Cardiac septum (tissue), 1 donor: ENCODE results near the gene SH2D4B. TPM values are rescaled to one million over a fixed set of nuclear protein-coding genes. Genes with fewer than 3 reads are reported as not detected.
"Not testable (repeated sequence)": the region's sequence is repeated elsewhere in the genome, so short reads cannot be mapped to it uniquely, and the experiment has no call there.

Experiments
- DNase-seq: peaks from one replicate; pipeline ENCODE4 v3.0.0-alpha.2; 2020; ENCODE audit warnings: low spot score
- intact Hi-C: fragments of 100-400 bp; cut with DNase I; formaldehyde crosslinking; loops from one replicate; pipeline ENCODE4 v1.14.0; 2022
- total RNA-seq: library from RNA; stranded (reverse); fragmentation: NEBNext Ultra II Directional; extraction: Animal tissue kit (Norgen Biotek cat#: 25700); gene quantifications from one replicate; pipeline ENCODE4 v1.2.1, GENCODE V29; 2021
- donor health status: DM: no; HTN: no; CAD: no.

The SH2D4B gene
- total RNA-seq, 1 donor from 2014 or later, result not detected

DNA sequence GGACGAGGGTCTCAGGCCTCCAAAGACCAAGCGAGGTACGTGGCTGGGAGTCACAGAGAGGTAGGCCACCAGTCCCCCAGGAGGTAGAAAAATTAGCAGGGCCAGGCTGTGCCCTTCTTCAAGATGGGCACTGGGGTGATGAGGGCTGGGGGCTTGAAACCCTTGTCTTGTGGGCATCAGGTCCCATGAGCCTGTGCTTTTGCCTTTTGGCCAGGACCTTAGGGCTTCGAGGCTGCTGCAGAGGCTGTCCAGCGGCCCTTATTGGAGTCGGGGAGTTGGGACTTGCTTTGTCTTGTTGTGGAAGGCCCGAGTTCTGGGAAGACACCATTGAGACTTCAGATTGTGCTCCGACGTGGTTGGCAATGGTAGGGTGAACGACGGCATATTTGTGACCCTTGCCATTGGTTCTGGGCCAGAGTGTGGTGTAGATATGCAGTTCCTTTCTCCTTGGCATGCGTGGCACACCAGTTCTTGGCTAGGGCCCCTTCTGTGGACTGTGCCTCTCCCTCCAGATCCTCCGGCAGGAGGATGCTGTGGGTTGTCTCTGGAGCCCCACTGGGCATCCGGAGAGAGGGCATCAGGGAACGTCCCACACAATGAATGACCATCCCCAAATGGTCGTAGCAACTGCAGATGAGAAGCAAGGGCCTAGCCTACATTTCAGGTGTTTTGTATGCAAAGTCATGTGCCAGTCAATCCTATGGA lies 931 bp downstream of the SH2D4B start:
- intact Hi-C loops, result no loop called here
- DNase-seq, result no peak

DNA sequence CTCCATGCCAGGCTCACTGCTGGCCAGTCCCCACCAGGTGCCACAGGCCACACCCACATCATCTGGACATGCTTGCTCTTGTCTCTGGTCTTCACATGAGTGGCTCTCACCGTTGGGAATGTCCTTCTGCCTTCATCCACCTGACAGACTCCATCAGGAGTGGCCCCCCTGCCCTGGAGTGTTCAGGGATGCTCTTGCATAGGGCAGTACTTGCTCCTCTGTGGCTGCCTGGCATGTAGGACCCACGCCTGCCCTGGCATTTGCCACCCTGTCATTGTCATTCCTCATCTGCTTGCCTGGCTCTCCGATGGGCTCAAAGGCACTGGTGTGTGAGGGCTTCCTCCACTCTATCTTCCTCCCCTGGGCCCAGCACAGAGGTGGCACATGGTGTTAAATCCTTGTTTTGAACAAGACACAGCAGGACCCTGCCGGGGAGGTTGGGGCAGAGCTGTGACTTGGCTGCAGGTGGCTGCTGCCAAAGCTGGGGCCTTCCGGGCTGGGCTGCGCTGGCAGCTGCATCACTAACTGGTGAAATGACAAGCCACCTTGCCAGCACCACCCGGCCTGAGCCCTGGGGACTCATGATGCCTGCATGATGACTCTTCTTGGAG lies 1.8 kb downstream of the SH2D4B start:
- no peak for DNase-seq
- intact Hi-C loops, result no loop called here

DNA sequence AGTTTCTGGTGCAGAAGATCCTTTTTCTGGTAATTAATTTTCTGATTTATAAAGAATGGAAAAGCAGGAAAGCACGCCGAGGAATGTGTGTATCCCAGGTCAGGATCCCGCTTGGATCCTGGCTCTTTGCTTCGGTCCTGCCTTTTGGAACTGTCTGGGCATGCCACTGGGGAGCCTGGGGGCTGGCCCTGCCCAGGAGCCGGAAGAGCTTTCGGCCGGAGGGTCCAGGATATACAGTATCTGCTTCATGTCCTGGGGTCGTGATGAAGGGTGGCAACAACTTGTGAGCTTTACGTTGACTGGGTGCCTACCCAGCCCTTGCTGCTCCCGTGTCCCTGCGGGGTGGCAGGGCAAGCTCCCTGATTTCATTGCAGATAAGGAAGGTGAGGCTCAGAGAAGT lies 2.4 kb downstream of the SH2D4B start:
- intact Hi-C loops, result no loop called here
- no peak for DNase-seq

DNA sequence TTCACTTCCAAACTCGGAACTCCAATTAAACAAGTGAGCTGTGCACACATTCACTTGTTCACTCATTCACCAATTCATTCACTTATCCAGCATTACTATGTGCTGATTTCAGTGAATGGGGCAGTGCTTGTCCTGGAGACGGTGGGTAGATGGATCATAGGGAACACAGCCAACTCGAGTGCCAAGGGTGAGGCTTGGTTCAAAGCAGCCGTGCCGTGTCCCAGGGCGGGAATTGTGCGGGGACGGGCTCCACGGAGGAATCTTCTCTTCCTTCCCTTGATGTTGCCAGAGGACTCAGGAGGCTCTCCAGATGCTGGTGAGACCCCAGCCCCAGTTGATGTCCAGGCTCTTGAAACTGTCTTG lies 2.9 kb downstream of the SH2D4B start:
- DNase-seq, result no peak
- intact Hi-C loops, result no loop called here

DNA sequence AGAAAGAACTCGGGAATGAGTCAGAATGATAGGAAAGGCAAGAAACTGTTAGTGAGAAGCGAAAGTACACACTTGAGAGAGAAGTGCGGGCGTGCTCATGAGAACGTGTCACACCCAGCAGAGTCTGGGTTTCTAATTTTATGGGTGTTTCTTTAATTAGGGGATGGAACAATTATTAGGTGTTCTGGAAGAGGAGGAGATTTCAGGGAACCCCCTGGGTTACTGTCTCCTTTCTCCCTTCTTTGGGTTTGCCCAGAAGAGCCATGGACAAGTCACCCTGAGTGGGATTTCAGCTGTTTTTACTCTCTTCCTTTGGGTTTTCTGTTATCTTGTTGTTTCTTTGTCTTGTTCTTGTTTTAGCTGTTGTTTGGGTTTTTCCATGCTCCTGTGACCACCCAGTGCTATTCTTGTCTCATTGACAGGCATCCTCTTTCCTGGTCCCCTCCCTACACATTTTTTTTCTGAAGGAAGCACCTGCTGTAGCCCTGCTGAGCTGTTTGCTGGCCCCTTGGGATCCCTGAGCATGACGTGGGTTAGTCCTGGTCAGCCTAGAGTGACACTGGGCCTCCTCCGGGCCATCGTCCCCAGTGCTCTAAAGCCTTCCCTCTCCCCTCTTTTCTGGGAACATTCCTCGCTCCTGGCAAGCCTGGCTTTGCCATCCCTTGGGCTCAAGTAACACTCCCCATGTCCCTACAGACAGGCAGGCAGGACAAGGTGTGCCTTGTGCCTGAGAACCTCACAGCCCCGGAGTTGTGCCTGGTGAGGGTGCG lies 3.5 kb downstream of the SH2D4B start:
- intact Hi-C loops, result no loop called here
- DNase-seq, result no peak

DNA sequence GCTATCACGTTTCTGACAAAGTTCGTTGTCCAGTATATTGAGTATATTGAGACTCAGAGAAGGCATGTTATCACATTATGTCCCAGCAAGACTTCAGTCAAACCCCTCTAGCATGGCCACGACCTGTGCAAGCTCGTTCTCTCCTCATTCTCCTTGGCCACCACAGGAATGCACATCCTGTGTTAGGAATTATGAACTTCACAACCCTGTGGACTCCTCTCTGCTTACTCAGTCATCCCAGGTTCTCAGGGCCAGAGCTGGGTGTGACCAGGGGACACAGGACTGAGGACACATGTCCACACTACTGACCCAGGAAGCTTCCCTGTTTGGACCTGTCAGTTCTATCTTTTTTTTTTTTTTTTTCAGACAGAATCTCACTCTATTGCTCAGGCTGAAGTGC lies 4.4 kb downstream of the SH2D4B start:
- no peak for DNase-seq
- intact Hi-C loops, result no loop called here

DNA sequence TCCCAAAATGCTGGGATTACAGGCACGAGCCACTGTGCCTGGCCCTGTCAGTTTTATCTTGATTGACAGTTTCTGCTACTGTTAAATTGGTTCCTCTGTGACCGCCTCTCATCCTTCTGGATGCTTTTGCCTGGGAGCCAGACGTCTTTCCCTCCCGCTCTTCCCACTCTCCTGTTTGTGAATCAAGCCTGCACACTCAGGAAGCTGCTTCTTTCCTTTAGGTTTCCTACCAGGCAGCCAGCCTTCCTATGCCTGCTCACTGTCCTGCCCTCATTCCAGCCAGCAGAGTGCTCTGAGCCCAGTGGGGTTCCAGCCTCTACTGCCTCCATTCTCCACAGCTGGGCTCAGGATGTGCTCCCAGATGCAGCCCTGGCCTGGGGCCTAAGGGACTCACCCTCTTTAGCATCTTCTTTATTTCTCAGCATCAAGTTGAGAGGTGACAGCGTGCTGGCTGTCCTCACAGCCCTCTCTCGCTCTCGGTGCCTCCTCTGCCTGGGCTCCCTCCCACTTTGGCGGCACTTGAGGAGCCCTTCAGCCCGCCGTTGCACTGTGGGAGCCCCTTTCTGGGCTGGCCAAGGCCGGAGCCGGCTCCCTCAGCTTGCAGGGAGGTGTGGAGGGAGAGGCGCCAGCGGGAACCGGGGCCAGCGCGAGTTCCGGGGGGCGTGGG lies 5.1 kb downstream of the SH2D4B start:
- intact Hi-C loops, result no loop called here
- DNase-seq, result no peak

DNA sequence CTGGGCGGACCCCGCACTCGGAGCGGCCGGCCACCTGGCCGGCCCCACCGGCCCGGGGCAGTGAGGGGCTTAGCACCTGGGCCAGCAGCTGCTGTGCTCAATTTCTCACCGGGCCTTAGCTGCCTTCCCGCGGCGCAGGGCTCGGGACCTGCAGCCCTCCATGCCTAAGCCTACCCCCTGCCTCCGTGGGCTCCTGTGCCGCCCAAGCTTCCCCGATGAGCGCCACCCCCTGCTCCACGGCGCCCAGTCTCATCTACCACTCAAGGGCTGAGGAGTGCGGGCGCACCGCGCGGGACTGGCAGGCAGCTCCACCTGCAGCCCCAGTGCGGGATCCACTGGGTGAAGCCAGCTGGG lies 5.6 kb downstream of the SH2D4B start:
- DNase-seq, intact Hi-C loops: not testable (repeated sequence)

DNA sequence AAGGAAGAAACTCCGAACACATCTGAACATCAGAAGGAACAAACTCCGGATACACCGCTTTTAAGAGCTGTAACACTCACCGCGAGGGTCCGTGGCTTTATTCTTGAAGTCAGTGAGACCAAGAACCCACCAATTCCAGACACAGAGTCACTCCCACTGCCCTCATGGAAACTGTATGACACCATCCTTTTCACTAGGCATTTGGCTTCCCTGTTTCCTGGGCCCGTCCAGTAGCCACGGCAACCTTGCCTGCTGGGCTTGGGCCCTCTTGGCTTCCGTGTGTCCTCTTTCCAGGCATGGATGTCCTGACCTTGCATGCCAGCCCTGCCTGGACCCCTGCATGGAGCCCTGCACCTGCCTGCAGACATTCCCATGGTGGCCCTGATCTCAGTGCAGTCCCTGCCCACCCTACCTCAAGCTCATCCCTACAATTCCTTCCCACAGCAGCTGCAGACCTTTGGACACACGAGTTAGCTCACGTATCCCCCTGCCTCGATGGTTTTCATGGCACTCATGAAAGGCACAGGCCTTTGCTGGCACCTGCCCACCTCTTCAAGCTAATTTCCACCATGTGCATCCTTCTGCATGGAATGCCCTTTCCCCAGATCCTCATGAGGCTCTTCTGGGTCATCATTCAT lies 6.7 kb downstream of the SH2D4B start:
- intact Hi-C loops, result no loop called here
- DNase-seq, result no peak

DNA sequence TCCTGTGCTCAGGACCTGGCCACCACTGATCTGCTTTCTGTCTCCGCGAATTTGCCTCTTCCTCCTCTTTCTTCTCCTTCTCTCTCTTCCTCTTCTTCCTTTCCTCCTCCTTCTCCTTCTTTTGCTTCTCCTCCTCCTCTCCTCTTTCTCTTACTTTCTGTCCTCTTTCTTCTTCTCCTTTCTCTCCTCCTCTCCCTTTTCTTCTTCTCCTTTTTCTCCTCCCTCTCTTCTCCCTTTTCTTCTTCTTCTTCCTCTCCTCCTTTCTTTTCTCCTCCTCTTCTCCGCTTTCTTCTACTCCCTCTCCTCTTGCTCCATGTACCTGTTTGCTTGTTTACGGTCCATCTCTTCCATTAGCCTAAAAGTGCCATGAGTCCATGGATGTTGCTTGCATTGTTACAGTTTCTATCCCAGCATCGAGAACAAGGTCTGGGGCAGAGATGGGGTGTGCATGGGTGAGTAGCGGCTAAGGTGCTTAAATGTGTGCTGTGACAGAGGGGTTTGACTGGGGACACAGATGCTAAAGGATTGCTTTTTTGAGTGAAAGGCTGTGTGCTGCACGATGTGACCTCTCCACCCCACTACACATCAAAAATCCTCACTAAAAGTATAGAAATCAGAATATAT lies 7.7 kb downstream of the SH2D4B start:
- no peak for DNase-seq
- intact Hi-C loops, result no loop called here

DNA sequence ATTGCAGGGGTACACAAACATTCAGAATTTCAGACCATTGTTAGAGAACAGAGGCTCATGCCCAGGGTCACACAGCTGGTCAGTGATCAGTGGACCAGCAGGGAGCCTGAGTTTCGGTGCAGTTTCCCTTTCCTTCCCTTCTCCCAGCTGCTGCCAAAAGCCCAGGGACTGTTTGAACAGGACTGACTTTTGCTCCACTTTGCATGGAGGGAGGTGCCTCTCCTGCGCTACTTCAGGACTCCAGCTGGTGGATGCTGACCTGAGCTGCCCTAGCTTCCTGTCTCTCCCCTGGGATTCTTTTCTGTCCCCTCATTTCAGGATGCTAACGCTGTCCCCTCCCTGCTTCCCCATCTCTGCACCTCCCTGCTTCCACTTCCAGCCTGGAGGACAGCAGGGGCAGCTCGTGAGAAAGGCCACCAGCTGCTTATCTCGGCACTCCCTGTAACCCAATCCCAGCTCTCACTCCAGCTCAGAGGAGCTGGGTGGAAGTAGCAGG lies 14.5 kb downstream of the SH2D4B start:
- intact Hi-C loops, result no loop called here
- DNase-seq, result no peak

DNA sequence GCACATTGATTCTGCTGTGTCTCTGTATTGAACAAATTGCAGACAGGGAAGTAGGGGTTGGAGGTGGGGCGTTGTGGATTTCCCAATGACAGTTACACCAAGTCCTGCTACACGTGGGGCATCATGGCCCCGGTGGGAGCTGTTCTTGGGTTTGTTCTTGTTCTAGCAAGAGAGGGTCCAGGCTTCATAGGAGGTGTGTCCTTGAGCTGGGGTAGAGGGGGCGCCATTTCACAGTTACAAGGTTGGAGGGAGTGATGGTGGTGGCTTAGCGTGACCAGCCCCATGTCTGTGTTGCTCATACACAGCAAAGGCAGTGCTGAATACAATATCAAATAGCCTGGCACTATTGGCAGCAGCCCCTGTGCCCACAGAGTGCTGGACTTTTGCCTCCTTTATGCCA lies 15.7 kb downstream of the SH2D4B start:
- no peak for DNase-seq
- intact Hi-C loops, result no loop called here

DNA sequence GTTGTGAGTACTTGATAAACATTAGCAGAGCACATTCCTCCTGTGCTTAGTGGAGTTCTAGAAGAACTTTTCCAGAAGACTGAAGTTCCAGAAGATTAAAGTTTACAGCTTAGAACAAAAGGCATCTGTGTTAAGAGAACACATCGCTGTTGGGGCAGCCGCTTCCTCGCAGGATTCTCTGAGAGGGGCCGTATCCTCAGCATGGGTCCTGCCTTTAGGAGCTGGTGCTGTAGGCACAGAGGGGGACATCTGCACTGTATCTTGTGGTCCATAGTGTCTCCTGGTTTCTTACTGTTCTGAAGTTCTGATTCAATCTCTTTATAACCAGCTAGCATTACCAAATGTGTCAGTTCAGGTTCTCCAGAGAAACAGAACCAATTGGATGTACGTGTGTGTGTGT lies 16.3 kb downstream of the SH2D4B start:
- no peak for DNase-seq
- intact Hi-C loops, result no loop called here

DNA sequence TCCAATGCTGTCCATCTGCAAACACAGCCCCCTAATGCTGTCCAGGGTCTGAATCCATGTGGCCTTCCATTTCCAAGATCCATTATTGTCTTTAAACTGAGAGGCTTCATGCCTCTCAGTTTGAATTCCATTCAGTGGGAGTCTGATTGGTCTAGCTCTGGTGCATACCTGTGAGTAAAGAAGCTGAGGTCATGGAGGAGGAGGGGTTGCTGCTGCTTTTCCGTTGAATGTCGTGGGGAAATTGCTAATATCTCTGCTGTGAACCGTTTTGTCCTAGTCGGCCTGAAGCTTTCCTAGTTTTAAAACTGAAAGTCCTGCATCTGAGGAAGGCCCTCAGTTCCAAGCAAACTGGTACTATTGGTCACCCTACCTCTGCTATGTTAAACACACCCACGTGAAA lies 17.7 kb downstream of the SH2D4B start:
- intact Hi-C loops, result no loop called here

DNA sequence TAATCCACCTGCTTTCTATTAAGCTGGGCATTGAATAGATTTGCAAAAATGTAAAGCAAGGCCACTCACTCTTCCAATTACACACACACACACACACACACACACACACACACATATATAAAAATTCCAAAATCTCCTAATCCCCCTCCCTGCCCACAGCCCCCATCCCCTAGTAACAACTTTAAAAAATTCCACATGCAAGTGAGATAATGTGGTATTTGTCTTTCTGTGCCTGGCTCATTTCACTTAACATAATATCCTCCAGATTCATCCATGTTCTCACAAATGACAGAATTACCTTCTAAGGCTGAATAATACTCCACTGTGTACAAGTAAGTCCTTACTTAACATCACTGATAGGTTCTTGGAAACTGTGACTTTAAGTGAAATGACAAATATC lies 24.2 kb downstream of the SH2D4B start:
- DNase-seq, result no peak
- intact Hi-C loops, result no loop called here

More for the DNA sequence above, 17.7 kb downstream of the SH2D4B start:
- DNase-seq, result no peak

DNA sequence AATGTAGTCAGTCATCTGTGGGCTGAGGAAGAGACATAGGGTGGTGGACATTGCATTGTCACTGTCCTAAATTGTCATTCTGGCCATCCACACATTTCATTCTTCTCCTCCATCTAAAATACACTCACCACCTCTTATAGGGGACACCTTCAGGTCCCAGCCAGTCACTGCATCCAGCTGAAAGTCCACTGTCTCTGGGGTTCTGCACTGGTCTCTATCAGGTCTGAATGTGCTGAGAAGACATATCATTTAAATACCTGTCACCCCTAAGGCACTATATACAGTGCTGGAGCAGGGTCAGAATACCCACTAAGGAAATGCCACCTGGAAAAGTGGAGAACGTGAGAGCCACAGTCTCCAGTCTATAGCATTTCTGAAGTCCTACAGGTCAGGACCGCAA lies 29.6 kb downstream of the SH2D4B start:
- DNase-seq, result no peak
- intact Hi-C loops, result no loop called here

DNA sequence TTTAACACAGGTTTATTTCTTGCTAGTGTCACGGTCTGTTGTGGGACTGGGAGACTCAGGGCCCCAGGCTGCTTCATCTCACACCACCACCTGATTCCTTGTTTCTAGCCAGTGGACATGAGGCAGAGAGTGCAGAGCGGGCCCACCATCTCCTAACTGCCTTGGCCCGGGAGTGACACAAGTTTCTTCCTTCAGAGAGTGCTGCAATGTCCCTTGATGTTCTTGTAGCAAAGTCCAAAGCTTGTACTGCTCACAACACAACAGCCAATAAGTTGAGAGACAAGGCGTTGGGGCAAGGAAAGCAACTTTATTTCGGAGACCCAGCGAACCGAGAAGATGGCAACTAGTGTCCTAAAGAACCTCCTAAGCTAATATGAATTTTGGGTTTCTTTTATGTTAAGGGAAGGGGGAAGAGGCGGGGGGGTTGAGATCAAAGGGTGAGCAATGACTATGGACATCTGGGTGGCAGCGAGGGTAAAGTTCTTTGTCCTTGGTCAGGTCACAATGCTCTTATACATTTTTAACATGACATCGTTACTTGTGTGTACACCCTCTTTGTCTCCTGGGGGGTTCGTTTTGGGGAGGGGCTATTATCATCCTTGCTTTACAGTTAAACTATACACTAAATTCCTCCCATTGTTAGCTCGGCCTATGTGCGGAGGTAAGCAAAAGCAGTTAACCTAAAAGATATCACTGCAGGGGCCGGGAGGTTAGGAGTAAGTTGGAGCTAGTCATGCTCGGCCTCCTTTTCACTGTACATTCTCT lies 31.6 kb downstream of the SH2D4B start:
- no peak for DNase-seq
- intact Hi-C loops, result no loop called here

DNA sequence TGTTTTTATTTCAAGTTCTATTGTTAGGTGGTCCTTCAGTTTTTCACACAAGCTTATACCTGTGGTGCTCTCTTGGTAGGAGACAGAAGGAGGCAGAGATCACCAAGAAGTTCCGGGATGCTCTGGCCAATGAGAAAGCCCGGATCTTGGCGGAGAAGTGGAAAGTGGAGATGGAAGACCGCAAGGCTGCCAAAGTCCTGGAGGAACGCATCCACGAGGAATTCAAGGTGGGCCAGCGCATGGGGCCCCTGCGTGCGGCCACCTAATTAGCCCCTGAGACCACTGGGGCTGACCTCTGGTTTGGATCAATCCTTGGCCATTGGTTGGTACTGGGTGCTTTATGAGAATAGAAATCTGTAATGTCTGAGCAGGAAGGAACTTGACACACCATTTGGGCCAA lies 33.6 kb downstream of the SH2D4B start:
- intact Hi-C loops, result no loop called here

More for the DNA sequence above, 33.6 kb downstream of the SH2D4B start:
- DNase-seq, result no peak
